Measurements from ENCODE around the gene LCN9. TPM values are rescaled to one million over a fixed set of nuclear protein-coding genes. Genes with fewer than 3 reads are reported as not detected.
"Not testable (repeated sequence)": the region's sequence is repeated elsewhere in the genome, so short reads cannot be mapped to it uniquely, and the experiment has no call there.

LCN9 gene
- total RNA-seq, 1 donor from 2014 or later, result not detected

DNA sequence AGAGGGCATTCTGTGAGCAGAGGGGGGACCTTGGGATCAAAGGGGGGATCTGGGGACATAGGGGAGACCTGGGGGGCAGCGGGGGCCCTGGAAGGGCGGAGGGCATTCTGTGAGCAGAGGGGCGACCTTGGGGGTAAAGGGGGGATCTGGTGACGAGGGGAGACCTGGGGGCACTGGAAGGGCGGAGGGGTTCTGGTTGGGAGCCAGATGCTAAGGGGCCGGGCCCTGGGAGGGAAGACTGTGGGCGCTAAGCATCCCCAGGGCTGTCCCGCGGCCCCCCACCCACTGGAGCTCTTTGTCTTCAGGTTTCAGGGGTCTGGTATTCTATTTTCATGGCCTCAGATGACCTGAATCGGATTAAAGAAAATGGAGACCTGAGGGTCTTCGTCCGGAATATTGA, 748 bp downstream of the LCN9 start:
- H3K36me3 ChIP-seq (ENCODE audit: control insufficient read depth in 3 of 3, insufficient read depth in 3 of 3, low read length in 3 of 3), result no peaks in the 10 kb centered on the region

DNA sequence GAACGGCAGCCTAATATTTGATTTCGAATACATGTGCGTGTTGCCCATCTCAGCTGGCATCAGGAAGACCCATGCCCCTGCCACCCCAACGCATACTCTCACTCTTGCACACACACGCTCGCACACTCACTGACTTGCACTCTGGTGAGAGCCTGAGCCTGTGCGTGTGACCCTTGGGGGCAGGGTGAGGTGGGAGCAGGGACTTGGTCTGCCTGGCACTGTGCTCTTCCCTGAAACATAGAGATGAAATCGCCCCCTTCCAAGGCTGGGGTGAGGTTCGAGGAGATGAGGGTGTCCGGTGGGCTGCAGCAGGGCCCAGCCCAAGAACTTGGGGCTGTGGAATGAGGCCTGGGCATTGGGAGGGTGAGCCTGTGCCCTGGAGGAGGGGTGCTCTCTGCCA, 1.2 kb downstream of the LCN9 start:
- Histone ChIP-seq H3K9ac (ENCODE audit: low read depth in 1 of 3, low read length in 3 of 3) (no peak overlapping the region), H3K36me3 (ENCODE audit: control insufficient read depth in 3 of 3, insufficient read depth in 3 of 3, low read length in 3 of 3) (no peaks in the 10 kb centered on the region), H3K4me3 (ENCODE audit: low read length in 3 of 3) (no peak overlapping the region), H3K27ac (ENCODE audit: low read depth, low read length) (no peak overlapping the region), H3K27me3 (ENCODE audit: control insufficient read depth in 3 of 3, insufficient read depth in 3 of 3, low read length in 3 of 3) (peaks cover 11 to 36% (median 28%) of the 10 kb centered on the region in 3 donors), H3K9me3 (ENCODE audit: control insufficient read depth in 3 of 3, low read length in 3 of 3) (no peaks in the 10 kb centered on the region), H3K4me1 (ENCODE audit: control insufficient read depth in 3 of 3, insufficient read depth in 3 of 3, low read length in 3 of 3) (no peaks in the 10 kb centered on the region)

More for the DNA sequence above, 748 bp downstream of the LCN9 start:
- no peak overlapping the region for H3K4me3 ChIP-seq (ENCODE audit: low read length in 3 of 3)
- no peak overlapping the region for H3K27ac ChIP-seq (ENCODE audit: low read depth, low read length)
- peaks cover 11 to 36% (median 28%) of the 10 kb centered on the region in 3 donors for H3K27me3 ChIP-seq (ENCODE audit: control insufficient read depth in 3 of 3, insufficient read depth in 3 of 3, low read length in 3 of 3)
- H3K9me3 ChIP-seq (ENCODE audit: control insufficient read depth in 3 of 3, low read length in 3 of 3), result no peaks in the 10 kb centered on the region
- no peak overlapping the region for H3K9ac ChIP-seq (ENCODE audit: low read depth in 1 of 3, low read length in 3 of 3)
- H3K4me1 ChIP-seq (ENCODE audit: control insufficient read depth in 3 of 3, insufficient read depth in 3 of 3, low read length in 3 of 3), result no peaks in the 10 kb centered on the region

DNA sequence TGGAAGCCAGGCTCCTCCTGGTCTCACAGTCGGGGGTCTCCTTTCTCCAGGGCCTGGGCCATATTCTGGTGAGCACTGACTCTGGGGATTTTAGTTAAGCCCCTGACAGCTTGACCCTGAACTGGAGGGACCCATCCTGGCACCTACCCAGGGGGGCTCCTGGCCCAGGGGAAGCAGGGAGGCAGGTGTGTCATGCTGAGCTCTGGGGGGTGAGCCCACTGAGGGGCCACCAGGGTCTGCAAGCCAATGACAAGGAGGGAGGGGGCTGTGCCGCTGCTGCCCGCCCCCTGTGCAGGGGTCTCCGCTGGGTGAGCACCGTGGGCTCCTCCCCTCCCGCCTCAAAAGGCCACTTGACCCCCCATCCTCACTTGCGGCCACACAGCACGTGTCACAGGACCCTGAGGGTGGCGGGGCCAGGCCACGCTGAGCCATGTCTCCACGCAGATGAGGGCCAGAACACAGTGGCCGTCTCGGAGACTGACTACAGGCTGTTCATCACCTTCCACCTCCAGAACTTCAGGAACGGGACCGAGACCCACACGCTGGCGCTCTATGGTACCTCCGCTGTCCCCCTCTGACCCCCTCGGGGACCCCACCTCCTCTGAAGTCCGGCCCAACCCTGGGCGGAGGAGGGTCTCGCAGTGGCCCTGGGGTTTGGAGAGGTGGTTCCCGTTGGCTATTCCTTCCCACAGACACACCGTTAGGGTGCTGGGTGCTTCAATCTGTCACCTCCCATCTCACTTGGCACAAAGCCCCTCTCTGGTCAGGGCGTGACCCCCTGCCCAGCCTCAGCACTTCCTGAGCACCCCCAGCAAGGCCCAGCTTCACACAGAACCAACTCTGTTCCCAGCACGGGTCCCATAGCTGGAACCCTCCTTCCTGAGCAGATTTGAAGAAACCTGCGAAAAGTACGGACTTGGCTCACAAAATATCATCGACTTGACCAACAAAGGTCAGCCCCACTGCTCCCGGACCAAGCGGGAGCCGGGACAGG, 2.0 kb downstream of the LCN9 start:
- no peak overlapping the region for H3K9ac ChIP-seq (ENCODE audit: low read depth in 1 of 3, low read length in 3 of 3)
- no peaks in the 10 kb centered on the region for H3K9me3 ChIP-seq (ENCODE audit: control insufficient read depth in 3 of 3, low read length in 3 of 3)
- peaks cover 19 to 39% (median 35%) of the 10 kb centered on the region in 3 donors for H3K27me3 ChIP-seq (ENCODE audit: control insufficient read depth in 3 of 3, insufficient read depth in 3 of 3, low read length in 3 of 3)
- no peaks in the 10 kb centered on the region for H3K36me3 ChIP-seq (ENCODE audit: control insufficient read depth in 3 of 3, insufficient read depth in 3 of 3, low read length in 3 of 3)
- H3K4me3 ChIP-seq (ENCODE audit: low read length in 3 of 3), result no peak overlapping the region
- H3K27ac ChIP-seq (ENCODE audit: low read depth, low read length), result no peak overlapping the region
- no peaks in the 10 kb centered on the region for H3K4me1 ChIP-seq (ENCODE audit: control insufficient read depth in 3 of 3, insufficient read depth in 3 of 3, low read length in 3 of 3)

DNA sequence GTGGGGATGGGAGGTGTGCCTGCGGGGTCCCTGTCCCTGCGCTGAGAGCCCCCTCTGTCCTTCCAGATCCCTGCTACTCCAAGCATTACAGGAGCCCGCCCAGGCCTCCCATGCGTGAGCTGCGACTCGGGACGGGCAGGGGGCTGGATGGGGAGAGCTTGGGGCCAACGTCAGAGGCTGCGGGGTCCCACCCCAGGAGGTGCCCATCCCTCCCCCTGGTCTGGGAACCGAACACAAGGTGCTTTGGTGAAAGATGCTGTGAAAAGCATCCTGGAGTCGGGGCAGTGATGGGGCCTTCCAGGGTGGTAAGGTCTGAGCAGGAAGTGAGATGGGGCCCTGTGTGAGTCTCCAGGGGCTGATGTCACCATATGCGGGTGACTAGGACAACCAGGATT, 2.7 kb downstream of the LCN9 start:
- Histone ChIP-seq H3K27ac (ENCODE audit: low read depth, low read length) (no peak overlapping the region), H3K27me3 (ENCODE audit: control insufficient read depth in 3 of 3, insufficient read depth in 3 of 3, low read length in 3 of 3) (peaks cover 20 to 43% (median 38%) of the 10 kb centered on the region in 3 donors), H3K4me3 (ENCODE audit: low read length in 3 of 3) (no peak overlapping the region)

DNA sequence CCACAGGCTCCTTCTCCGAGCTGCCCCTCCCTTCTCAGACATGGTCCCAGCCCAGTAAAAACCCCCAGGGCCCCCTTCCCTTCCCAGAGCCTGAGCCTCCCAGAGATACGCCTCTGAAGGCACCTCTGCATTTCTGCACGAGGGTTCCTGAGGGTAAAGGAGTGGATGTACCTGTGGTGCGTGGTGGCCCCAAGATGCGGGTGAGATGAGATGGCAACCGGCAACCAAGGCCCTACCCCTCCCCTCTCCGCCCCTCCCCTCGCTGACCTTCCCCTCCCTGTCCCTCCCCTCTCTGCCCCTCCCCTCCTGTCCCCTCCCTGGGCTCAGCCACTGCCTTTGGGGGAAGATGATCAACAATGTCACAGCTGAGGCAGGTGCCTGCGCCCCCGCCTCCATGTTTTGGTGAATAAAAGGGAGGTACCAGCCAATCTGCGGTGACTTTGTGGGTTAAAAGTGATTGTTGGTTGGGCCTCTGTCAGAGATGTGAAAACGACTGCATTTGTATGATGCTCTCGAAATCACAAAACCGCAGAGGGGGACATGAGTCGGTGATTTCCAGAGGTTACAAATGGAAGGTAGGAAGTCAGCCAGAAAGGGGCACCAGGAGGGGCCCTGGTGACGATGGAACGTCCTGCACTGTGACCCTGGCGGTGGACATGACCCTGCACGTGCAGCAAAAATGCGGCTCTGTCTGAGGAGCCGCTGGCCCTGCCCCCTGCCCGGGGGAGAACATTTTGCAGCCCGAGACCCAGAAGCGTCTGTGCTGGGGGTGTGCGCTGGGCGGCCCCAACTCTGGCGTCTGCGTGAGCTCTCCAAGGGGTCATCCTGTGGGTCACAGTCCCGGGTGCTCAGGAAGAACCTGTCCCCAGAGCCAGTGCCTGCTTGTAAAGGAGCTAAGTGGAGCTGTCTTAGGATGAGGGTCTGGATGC, 3.7 kb downstream of the LCN9 start:
- peaks cover 22 to 48% (median 46%) of the 10 kb centered on the region in 3 donors for H3K27me3 ChIP-seq (ENCODE audit: control insufficient read depth in 3 of 3, insufficient read depth in 3 of 3, low read length in 3 of 3)

More for the DNA sequence above, 2.7 kb downstream of the LCN9 start:
- no peaks in the 10 kb centered on the region for H3K9me3 ChIP-seq (ENCODE audit: control insufficient read depth in 3 of 3, low read length in 3 of 3)
- no peaks in the 10 kb centered on the region for H3K4me1 ChIP-seq (ENCODE audit: control insufficient read depth in 3 of 3, insufficient read depth in 3 of 3, low read length in 3 of 3)
- no peaks in the 10 kb centered on the region for H3K36me3 ChIP-seq (ENCODE audit: control insufficient read depth in 3 of 3, insufficient read depth in 3 of 3, low read length in 3 of 3)
- H3K9ac ChIP-seq (ENCODE audit: low read depth in 1 of 3, low read length in 3 of 3), result no peak overlapping the region

DNA sequence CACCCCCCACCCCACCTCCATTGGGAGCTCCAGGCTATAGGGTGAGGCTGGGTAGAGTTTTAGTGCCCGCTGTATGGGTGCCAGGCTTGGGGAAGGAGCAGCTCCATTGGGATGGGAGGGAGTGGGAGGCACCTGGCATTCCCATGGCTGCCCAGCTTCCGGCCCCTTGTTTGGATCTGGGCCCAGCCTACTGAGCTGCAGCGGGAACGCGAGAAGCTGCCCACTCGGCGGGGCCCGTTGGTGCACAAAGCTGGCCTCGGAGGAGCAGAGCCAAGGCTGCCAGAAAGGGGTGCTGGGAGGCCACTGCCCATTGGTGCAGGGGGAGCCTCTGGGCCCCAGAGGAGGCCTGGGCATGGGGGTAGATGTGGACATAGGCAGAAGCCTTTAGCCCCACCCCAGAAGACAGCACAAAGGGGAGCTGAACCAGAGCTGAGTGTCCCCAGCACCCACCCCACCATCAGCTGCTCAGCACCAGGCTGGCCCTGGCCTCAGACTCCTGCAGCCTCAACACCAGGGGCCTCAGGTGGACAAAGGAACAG, 4.4 kb downstream of the LCN9 start:
- Histone ChIP-seq H3K9ac (ENCODE audit: low read depth in 1 of 3, low read length in 3 of 3) (no peak overlapping the region), H3K9me3 (ENCODE audit: control insufficient read depth in 3 of 3, low read length in 3 of 3) (no peaks in the 10 kb centered on the region), H3K4me3 (ENCODE audit: low read length in 3 of 3) (no peak overlapping the region), H3K27me3 (ENCODE audit: control insufficient read depth in 3 of 3, insufficient read depth in 3 of 3, low read length in 3 of 3) (peaks cover 27 to 55% (median 52%) of the 10 kb centered on the region in 3 donors), H3K27ac (ENCODE audit: low read depth, low read length) (no peak overlapping the region), H3K4me1 (ENCODE audit: control insufficient read depth in 3 of 3, insufficient read depth in 3 of 3, low read length in 3 of 3) (no peaks in the 10 kb centered on the region), H3K36me3 (ENCODE audit: control insufficient read depth in 3 of 3, insufficient read depth in 3 of 3, low read length in 3 of 3) (no peaks in the 10 kb centered on the region)

More for the DNA sequence above, 3.7 kb downstream of the LCN9 start:
- no peaks in the 10 kb centered on the region for H3K36me3 ChIP-seq (ENCODE audit: control insufficient read depth in 3 of 3, insufficient read depth in 3 of 3, low read length in 3 of 3)
- no peak overlapping the region for H3K4me3 ChIP-seq (ENCODE audit: low read length in 3 of 3)
- no peaks in the 10 kb centered on the region for H3K9me3 ChIP-seq (ENCODE audit: control insufficient read depth in 3 of 3, low read length in 3 of 3)
- H3K27ac ChIP-seq (ENCODE audit: low read depth, low read length), result no peak overlapping the region
- no peak overlapping the region for H3K9ac ChIP-seq (ENCODE audit: low read depth in 1 of 3, low read length in 3 of 3)
- no peaks in the 10 kb centered on the region for H3K4me1 ChIP-seq (ENCODE audit: control insufficient read depth in 3 of 3, insufficient read depth in 3 of 3, low read length in 3 of 3)

DNA sequence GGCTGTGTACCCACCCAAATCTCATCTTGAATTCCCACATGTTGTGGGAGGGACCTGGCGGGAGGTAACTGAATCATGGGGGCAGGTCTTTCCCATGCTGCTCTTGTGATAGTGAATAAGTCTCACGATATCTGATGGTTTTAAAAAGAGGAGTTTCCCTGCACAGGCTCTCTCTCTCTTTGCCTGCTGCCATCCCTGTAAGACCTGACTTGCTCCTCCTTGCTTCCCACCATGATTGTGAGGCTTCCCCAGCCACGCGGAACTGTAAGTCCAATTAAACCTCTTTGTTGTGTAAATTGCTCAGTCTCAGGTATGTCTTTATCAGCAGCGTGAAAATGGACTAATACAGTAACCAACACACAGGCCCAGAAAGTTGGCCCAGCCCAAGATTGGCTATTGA, 5.9 kb downstream of the LCN9 start:
- H3K9me3 ChIP-seq (ENCODE audit: control insufficient read depth in 3 of 3, low read length in 3 of 3); H3K4me3 ChIP-seq (ENCODE audit: low read length in 3 of 3); H3K4me1 ChIP-seq (ENCODE audit: control insufficient read depth in 3 of 3, insufficient read depth in 3 of 3, low read length in 3 of 3); H3K27ac ChIP-seq (ENCODE audit: low read depth, low read length); H3K9ac ChIP-seq (ENCODE audit: low read depth in 1 of 3, low read length in 3 of 3); H3K36me3 ChIP-seq (ENCODE audit: control insufficient read depth in 3 of 3, insufficient read depth in 3 of 3, low read length in 3 of 3): not testable (repeated sequence)
- H3K27me3 ChIP-seq (ENCODE audit: control insufficient read depth in 3 of 3, insufficient read depth in 3 of 3, low read length in 3 of 3), result peaks cover 26 to 55% (median 55%) of the 10 kb centered on the region in 3 donors

DNA sequence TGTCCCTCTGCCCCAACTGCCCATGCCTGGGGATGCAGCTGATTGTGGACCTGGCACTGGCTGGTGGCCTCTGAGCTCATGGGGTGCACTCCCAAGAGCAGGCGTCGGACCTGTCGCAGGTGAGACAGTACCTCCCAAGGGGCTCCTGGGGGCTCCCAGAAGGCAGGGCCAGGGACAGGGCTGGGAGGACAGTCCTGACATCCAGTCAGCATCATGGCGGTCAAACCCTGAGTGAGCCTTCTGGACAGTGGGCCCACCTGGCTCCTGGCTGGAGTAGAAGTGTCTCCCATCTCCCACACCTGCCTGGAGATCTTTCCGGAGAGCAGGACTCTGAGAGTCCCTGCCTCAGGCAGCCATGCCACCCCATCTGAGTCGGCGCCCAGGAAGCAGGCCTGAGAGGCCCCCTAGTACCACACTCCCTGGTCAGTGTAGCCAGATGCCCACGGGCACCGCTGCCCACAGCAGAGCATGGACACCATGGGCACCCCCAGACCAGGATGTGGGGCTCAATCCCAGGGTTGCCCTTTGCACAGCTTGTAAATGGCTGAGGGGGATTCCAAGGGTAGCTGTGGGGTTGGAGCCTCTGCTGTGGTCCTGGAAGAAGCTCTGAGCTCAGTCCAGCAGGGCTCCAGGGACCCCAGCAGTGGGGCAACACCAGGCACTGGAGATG, 6.6 kb downstream of the LCN9 start:
- Histone ChIP-seq H3K36me3 (ENCODE audit: control insufficient read depth in 3 of 3, insufficient read depth in 3 of 3, low read length in 3 of 3) (no peaks in the 10 kb centered on the region), H3K9me3 (ENCODE audit: control insufficient read depth in 3 of 3, low read length in 3 of 3) (no peaks in the 10 kb centered on the region), H3K27ac (ENCODE audit: low read depth, low read length) (no peak overlapping the region), H3K4me1 (ENCODE audit: control insufficient read depth in 3 of 3, insufficient read depth in 3 of 3, low read length in 3 of 3) (no peaks in the 10 kb centered on the region), H3K4me3 (ENCODE audit: low read length in 3 of 3) (no peak overlapping the region), H3K27me3 (ENCODE audit: control insufficient read depth in 3 of 3, insufficient read depth in 3 of 3, low read length in 3 of 3) (peaks cover 22 to 54% (median 50%) of the 10 kb centered on the region in 3 donors), H3K9ac (ENCODE audit: low read depth in 1 of 3, low read length in 3 of 3) (no peak overlapping the region)
